Ovary (tissue), 9 donors: ENCODE results near the gene HIBADH. TPM values are rescaled to one million over a fixed set of nuclear protein-coding genes. Genes with fewer than 3 reads are reported as not detected.

Source experiments
- DNase-seq, 5 donors: peaks; one replicate each; pipeline ENCODE4 v3.0.0-alpha.2; 2019 to 2020
- H3K27ac ChIP-seq, 2 donors: fragments of 200-600 bp; one replicate each; pipeline versions ENCODE4 v1.5.1 to v1.8.0; 2019 to 2022
- H3K27me3 ChIP-seq: fragments of 200-600 bp; one replicate; pipeline ENCODE4 v1.8.0; 2022
- H3K36me3 ChIP-seq: fragments of 200-600 bp; sonication (generic); one replicate; pipeline ENCODE4 v1.5.1; 2019
- H3K4me1 ChIP-seq: one replicate; pipeline ENCODE4 v1.8.1; 2013; ENCODE audit warnings: mild to moderate bottlenecking, moderate library complexity; ENCODE audit not compliant: insufficient read depth
- H3K4me3 ChIP-seq: fragments of 200-600 bp; sonication (generic); one replicate; pipeline ENCODE4 v1.5.1; 2017
- H3K9me3 ChIP-seq, 2 donors: fragments of 200-600 bp in 1 of 2; sonication (generic) in 1 of 2; one replicate each; pipeline versions ENCODE4 v1.5.1 to v1.8.1; 2013 to 2019; ENCODE audit warnings: mild to moderate bottlenecking in 1 of 2, moderate library complexity in 1 of 2
- EP300 ChIP-seq: sonication (generic); formaldehyde crosslinking; IDR thresholded peaks from one replicate; pipeline ENCODE4 v1.6.1; 2017; ENCODE audit warnings: antibody characterized with exemption
- POLR2A ChIP-seq: fragments of 450-650 bp; IDR thresholded peaks from one replicate; pipeline ENCODE4 v1.6.1; 2017; ENCODE audit warnings: antibody characterized with exemption, mild to moderate bottlenecking, moderate library complexity
- WGBS, 3 donors: extraction: QIAGEN DNeasy Blood & Tissue Kit in 1 of 3; methylation state at CpG; one replicate each; pipeline versions ENCODE4 v1.1.5 to v1.1.7; 2013 to 2017; 5-methylcytosine and 5-hydroxymethylcytosine counted together
- intact Hi-C, 4 donors: fragments of 100-400 bp; cut with DNase I; formaldehyde crosslinking; loops; one replicate each; pipeline versions ENCODE4 v1.11.0 to v1.15.1; 2022 to 2023
- polyA plus RNA-seq, 2 donors: library from polyadenylated mRNA; stranded (reverse); fragments of 200-250 nt in 1 of 2; fragments of 350-450 nt in 1 of 2; fragmentation: Illumina TruSeq in 1 of 2; extraction: RNeasy Lipid Tissue Mini Kit (QIAGEN cat#74804) in 1 of 2; gene quantifications; one replicate each; pipeline ENCODE4 v1.2.3, GENCODE V29; 2013 to 2014
- total RNA-seq, 7 donors: library from RNA; depleted of rRNA in 2 of 7; stranded (reverse); fragments of >200 nt in 2 of 7; fragmentation: NEBNext Ultra II Directional in 3 of 7; extraction: Animal tissue kit (Norgen Biotek cat#: 25700) in 3 of 7; gene quantifications; one replicate each; pipeline versions ENCODE4 v1.1.0 to v1.2.4, GENCODE V29; 2016 to 2023
- TF ChIP-seq, protein P1 (sequence below), 3 donors: fragments of 450-650 bp in 2 of 3; fragments of 200-600 bp in 1 of 3; IDR thresholded peaks; one replicate each; pipeline versions ENCODE4 v1.5.1 to v1.8.0; 2016 to 2022; ENCODE audit warnings: antibody characterized with exemption in 3 of 3, mild to moderate bottlenecking in 1 of 3
- donor health status: DM: no; HTN: no; CAD: no; lungs with moderate emphysema.
- donor health status: DM: no; HTN: no; CAD: no.
- donor health status: Bipolar disorder and iron deficiency.
- donor health status: DM: yes; HTN: yes; CAD: no.
- donor health status: DM: no; HTN: no; CAD: no.
- donor health status: DM: yes; HTN: yes; CAD: no.

The HIBADH gene
- total and polyA plus RNA-seq, 9 donors: 24.4 to 76.0 (median 36.9) TPM

DNA sequence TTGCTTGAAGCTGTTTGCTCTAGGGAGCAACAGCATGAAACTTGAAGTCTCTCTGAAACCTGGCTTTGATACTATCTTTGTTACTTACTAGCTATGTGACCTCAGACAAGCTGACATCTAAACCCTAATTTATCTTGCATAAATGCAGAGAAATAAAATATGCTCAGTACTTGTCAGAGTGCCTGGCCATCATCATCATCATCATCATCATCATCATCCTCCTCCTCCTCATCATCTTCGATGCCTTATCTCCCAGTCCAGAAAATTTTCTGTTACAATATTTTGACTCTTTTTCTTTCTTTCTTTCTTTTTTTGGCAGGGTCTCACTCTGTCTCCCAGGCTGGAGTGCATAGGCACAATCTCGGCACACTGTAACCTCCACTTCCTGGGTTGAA is 42.5 kb upstream of the HIBADH start:
- H3K9me3 ChIP-seq: no peaks in the 10 kb centered on the region
- H3K4me3 ChIP-seq: no peak overlapping the region
- no peaks in the 10 kb centered on the region for H3K27me3 ChIP-seq
- DNase-seq: no peak
- H3K36me3 ChIP-seq: no peaks in the 10 kb centered on the region
- H3K4me1 ChIP-seq: peaks cover 1% of the 10 kb centered on the region
- no peak overlapping the region for H3K27ac ChIP-seq
- no peak for TF ChIP-seq POLR2A
- TF ChIP-seq EP300: no peak
- TF ChIP-seq, protein P1, sequence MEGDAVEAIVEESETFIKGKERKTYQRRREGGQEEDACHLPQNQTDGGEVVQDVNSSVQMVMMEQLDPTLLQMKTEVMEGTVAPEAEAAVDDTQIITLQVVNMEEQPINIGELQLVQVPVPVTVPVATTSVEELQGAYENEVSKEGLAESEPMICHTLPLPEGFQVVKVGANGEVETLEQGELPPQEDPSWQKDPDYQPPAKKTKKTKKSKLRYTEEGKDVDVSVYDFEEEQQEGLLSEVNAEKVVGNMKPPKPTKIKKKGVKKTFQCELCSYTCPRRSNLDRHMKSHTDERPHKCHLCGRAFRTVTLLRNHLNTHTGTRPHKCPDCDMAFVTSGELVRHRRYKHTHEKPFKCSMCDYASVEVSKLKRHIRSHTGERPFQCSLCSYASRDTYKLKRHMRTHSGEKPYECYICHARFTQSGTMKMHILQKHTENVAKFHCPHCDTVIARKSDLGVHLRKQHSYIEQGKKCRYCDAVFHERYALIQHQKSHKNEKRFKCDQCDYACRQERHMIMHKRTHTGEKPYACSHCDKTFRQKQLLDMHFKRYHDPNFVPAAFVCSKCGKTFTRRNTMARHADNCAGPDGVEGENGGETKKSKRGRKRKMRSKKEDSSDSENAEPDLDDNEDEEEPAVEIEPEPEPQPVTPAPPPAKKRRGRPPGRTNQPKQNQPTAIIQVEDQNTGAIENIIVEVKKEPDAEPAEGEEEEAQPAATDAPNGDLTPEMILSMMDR (IDR thresholded peaks at IDR 0.05): no peak
- intact Hi-C loops: no loop called here
- WGBS, 3 donors: 81 to 88% (median 84%) methylated on average over 2 of the region's 2 CpGs

DNA sequence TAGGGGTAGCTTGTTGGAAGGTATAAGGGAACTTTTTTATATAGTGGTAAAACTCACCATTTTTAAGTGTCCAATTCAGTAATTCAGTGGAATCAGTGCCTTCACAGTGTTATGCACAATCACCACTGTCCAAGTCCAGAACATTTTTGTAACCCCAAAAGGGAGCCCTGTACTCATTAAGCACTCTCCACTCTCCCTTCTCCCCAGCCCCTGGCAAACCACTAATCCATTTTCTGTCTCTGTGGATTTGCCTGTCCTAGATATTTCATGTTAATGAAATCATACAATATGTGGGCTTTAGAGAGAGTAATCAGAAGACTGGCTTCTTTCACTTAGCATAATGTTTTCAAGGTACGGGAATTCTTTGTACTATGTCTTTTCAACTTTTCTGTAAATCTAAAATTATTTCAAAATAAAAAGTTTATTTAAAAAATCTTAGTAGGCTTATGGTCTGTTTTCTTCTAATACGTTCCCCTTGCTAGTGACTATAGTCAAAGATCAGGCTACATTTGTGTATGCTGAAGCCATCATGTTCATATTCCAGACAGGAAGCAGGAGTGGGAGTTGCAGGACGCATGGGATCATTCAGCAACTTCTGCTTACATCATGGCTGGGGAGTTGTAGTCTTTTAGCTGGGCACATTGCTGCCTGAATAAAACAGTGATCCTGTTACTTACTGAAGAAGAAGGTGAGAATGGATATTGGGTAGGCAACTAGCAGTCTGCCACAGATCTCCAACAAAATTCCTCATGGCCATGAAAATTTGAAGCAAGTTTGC is 41.9 kb upstream of the HIBADH start:
- no peak overlapping the region for H3K27ac ChIP-seq
- no peaks in the 10 kb centered on the region for H3K4me1 ChIP-seq
- TF ChIP-seq, protein P1 (IDR thresholded peaks at IDR 0.05): no peak
- TF ChIP-seq EP300: no peak
- H3K27me3 ChIP-seq: no peaks in the 10 kb centered on the region
- H3K9me3 ChIP-seq: no peaks in the 10 kb centered on the region
- no peak overlapping the region for H3K4me3 ChIP-seq
- intact Hi-C loops: no loop called here
- WGBS, 3 donors: 71 to 85% (median 77%) methylated on average over 3 of the region's 3 CpGs
- H3K36me3 ChIP-seq: no peaks in the 10 kb centered on the region
- no peak for DNase-seq

DNA sequence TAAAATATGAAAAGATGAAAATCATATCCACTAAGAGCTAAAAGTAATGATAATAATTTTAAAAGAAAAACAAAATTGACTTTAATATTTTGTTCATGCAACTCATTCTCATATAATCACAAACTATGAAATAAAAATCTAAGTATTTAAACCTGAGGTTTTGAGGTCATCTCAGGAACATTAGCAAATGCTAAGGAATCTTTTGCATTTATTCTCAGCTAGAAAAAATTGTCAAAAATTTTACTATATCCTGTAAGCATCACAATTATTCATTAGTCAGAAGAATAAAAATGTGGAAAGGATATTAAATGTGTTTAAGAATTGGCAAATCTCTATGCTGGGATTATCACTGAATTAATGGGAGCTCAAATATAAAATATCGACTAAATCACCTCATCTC is 40.5 kb upstream of the HIBADH start:
- no peaks in the 10 kb centered on the region for H3K9me3 ChIP-seq
- intact Hi-C loops: no loop called here
- H3K4me3 ChIP-seq: no peak overlapping the region
- TF ChIP-seq POLR2A (no peak), EP300 (no peak)
- TF ChIP-seq, protein P1 (IDR thresholded peaks at IDR 0.05): no peak
- DNase-seq: no peak
- H3K36me3 ChIP-seq: no peaks in the 10 kb centered on the region
- no peaks in the 10 kb centered on the region for H3K4me1 ChIP-seq
- no peaks in the 10 kb centered on the region for H3K27me3 ChIP-seq
- no peak overlapping the region for H3K27ac ChIP-seq
- WGBS, 3 donors: 94 to 97% (median 95%) methylated on average over 1 of the region's 1 CpG

DNA sequence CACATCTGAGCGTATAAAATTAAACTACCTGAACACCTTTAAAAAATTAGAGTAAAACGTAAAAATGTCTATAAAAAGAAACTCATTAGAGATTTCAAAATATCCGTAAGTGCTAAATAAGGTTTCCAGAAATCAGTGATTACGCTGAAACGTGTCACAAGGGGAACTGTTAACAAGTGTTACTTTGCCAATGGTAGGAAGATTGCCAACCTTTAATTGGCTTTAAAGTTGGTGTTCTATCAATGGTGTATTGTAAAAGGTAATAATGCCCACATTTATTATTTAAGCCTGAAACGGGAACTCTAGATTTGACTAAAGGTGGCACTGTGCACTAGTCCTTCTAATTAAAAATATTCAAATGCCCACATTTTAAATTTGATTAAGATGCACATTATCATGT is 37.8 kb upstream of the HIBADH start:
- WGBS, 3 donors: 54 to 76% (median 71%) methylated on average over 6 of the region's 6 CpGs
- H3K27ac ChIP-seq: no peak overlapping the region
- no peak for DNase-seq
- intact Hi-C loops: no loop called here
- no peaks in the 10 kb centered on the region for H3K4me1 ChIP-seq
- H3K9me3 ChIP-seq: no peaks in the 10 kb centered on the region
- TF ChIP-seq, protein P1 (IDR thresholded peaks at IDR 0.05): no peak
- TF ChIP-seq POLR2A: no peak
- H3K4me3 ChIP-seq: no peak overlapping the region
- H3K27me3 ChIP-seq: no peaks in the 10 kb centered on the region
- H3K36me3 ChIP-seq: no peaks in the 10 kb centered on the region
